Heart left ventricle (tissue), 16 donors: ENCODE results near the gene FCER1G. TPM values are rescaled to one million over a fixed set of nuclear protein-coding genes. Genes with fewer than 3 reads are reported as not detected.
A peak's percentile ranks its signal among the peaks of the same experiment; 100 is the strongest.

Source experiments
- ATAC-seq, 4 donors: fragments of 200-7000 bp; cut with Tn5 transposase; one replicate each; pipeline ENCODE4 v1.9.1; 2020 to 2022; ENCODE audit warnings: moderate library complexity in 4 of 4, mild to moderate bottlenecking in 3 of 4, moderate number of reproducible peaks in 1 of 4
- DNase-seq, 5 donors: peaks; one replicate each; pipeline ENCODE4 v3.0.0-alpha.2; 2020
- H3K27ac ChIP-seq, 12 donors: fragments of 200-600 bp; sonication (generic) in 4 of 12; one replicate each; pipeline versions ENCODE4 v1.5.0 to v1.8.0; 2016 to 2022; ENCODE audit warnings: mild to moderate bottlenecking in 2 of 12
- H3K27me3 ChIP-seq, 9 donors: fragments of 200-600 bp; sonication (generic) in 2 of 9; one replicate each; pipeline versions ENCODE4 v1.5.1 to v1.8.0; 2016 to 2022; ENCODE audit warnings: mild to moderate bottlenecking in 3 of 9
- H3K36me3 ChIP-seq, 9 donors: fragments of 200-600 bp; sonication (generic) in 2 of 9; one replicate each; pipeline versions ENCODE4 v1.5.0 to v1.8.0; 2018 to 2022; ENCODE audit warnings: mild to moderate bottlenecking in 2 of 9
- H3K4me1 ChIP-seq, 12 donors: fragments of 200-600 bp; sonication (generic) in 4 of 12; one replicate each; pipeline versions ENCODE4 v1.5.0 to v1.8.0; 2016 to 2022; ENCODE audit warnings: mild to moderate bottlenecking in 3 of 12
- H3K4me3 ChIP-seq, 12 donors: fragments of 200-600 bp; sonication (generic) in 4 of 12; one replicate each; pipeline versions ENCODE4 v1.5.0 to v1.8.0; 2017 to 2022; ENCODE audit warnings: mild to moderate bottlenecking in 9 of 12, moderate library complexity in 4 of 12
- H3K9me3 ChIP-seq, 12 donors: fragments of 200-600 bp; sonication (generic) in 4 of 12; one replicate each; pipeline versions ENCODE4 v1.5.0 to v1.8.0; 2016 to 2022; ENCODE audit warnings: mild to moderate bottlenecking in 1 of 12
- POLR2A ChIP-seq, 2 donors: fragments of 450-650 bp; IDR thresholded peaks; one replicate each; pipeline ENCODE4 v1.6.1; 2017; ENCODE audit warnings: antibody characterized with exemption in 2 of 2, mild to moderate bottlenecking in 2 of 2, moderate library complexity in 2 of 2
- WGBS, 4 donors: extraction: QIAGEN DNeasy Blood & Tissue Kit in 2 of 4; methylation state at CpG; one replicate each; pipeline versions ENCODE4 v1.1.5 to v1.1.7; 2013 to 2018; 5-methylcytosine and 5-hydroxymethylcytosine counted together
- intact Hi-C, 10 donors: fragments of 100-400 bp; cut with DNase I; formaldehyde crosslinking; loops; one replicate each; pipeline versions ENCODE4 v1.11.1 to v1.14.2; 2022
- polyA plus RNA-seq, 2 donors: library from polyadenylated mRNA; stranded (reverse); fragments of 200-250 nt; gene quantifications; one replicate each; pipeline ENCODE4 v1.2.3, GENCODE V29; 2013
- total RNA-seq, 9 donors: library from RNA; depleted of rRNA in 2 of 9; stranded (reverse); fragments of >200 nt in 2 of 9; fragmentation: NEBNext Ultra II Directional in 3 of 9; extraction: Animal tissue kit (Norgen Biotek cat#: 25700) in 3 of 9; gene quantifications; one replicate each; pipeline versions ENCODE4 v1.1.0 to v1.2.4, GENCODE V29; 2016 to 2023
- TF ChIP-seq, protein P1 (sequence below), 12 donors: fragments of 200-600 bp; sonication (generic) in 4 of 12; IDR thresholded peaks; one replicate each; pipeline versions ENCODE4 v1.5.0 to v1.8.0; 2018 to 2022; ENCODE audit warnings: antibody characterized with exemption in 12 of 12, mild to moderate bottlenecking in 5 of 12
- donor health status: ischemic (EF 13 %, LVEDD 7.1; RV severe dilation, severe dysfunction).
- donor health status: healthy with polysubstance abuse.
- donor health status: DM: no; HTN: yes; CAD: no.
- donor health status: DM: no; HTN: no; CAD: no.
- donor health status: ischemic (EF 25% LVEDD 6.9; RV normal size, moderate dysfunction).
- donor health status: ischemic (EF 25% LVEDD 5.7; RV mildly dilated, moderate dysfunction).
- donor health status: healthy.
- donor health status: DM: yes; HTN: yes; CAD: no.
- donor health status: ischemic (EF 35%, LVEDD 5.7; RV mildly dilated, moderate dysfunction).
- donor health status: nonischemic (EF 11% LVEDD 7.7; RV severe dilation, severe dysfunction).
- donor health status: DM: yes; HTN: yes; CAD: no.
- donor health status: PGD.
- donor health status: ischemic (EF 29% LVEDD 5.4; RV normal size, mild dysfunction).
- donor health status: nonischemic (EF 23%, LVEDD 6.1; RV moderate dilation, normal function).

FCER1G gene
- total and polyA plus RNA-seq, 11 donors, result 2.9 to 157 (median 17.1) TPM

DNA sequence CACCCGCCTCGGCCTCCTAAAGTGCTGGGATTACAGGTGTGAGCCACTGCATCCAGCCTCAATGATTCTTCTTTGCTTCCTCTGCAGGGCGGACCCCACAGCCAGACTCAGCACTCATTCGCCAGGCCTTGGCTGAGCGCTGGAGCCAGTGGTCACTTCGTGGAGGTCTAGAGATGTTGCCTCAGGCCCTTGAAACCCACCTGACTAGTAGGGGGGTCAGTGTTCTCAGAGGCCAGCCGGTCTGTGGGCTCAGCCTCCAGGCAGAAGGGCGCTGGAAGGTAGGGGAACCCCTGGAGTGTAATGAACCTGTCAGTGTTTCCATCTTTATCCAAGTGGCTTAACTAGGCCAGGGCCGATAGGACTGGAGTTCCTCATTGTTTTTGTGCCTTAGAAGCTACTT, 46.2 kb upstream of the FCER1G start:
- TF ChIP-seq, protein P1, sequence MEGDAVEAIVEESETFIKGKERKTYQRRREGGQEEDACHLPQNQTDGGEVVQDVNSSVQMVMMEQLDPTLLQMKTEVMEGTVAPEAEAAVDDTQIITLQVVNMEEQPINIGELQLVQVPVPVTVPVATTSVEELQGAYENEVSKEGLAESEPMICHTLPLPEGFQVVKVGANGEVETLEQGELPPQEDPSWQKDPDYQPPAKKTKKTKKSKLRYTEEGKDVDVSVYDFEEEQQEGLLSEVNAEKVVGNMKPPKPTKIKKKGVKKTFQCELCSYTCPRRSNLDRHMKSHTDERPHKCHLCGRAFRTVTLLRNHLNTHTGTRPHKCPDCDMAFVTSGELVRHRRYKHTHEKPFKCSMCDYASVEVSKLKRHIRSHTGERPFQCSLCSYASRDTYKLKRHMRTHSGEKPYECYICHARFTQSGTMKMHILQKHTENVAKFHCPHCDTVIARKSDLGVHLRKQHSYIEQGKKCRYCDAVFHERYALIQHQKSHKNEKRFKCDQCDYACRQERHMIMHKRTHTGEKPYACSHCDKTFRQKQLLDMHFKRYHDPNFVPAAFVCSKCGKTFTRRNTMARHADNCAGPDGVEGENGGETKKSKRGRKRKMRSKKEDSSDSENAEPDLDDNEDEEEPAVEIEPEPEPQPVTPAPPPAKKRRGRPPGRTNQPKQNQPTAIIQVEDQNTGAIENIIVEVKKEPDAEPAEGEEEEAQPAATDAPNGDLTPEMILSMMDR (IDR thresholded peaks at IDR 0.05), result no peak
- no peak for TF ChIP-seq POLR2A (IDR thresholded peaks at IDR 0.05)

DNA sequence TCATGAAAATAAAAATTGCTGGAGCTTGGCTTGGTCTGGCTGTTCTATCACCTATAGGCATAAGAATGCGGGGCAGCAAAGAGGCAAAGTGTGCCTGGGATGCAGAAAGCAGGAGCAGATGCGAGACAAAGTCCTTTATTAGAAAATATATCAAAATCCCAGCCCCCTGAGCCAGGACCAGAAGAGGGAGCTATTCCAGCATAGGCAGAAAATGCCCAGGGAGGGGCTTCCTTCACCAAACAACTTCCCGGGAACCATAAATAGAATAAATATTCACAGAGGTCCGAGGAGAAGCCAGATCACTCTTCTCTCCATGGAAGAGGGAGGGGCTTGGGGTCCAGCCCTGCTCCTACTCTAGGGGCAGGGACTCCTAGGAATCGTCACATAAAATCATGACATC, 43.9 kb upstream of the FCER1G start:
- 49 to 60% (median 51%) methylated on average over 5 of the region's 5 CpGs for WGBS, 4 donors
- Histone ChIP-seq H3K27ac (peak overlapping the region in 3 of 12 donors; percentile 60 to 73 (median 62)), H3K4me3 (no peak overlapping the region), H3K36me3 (peaks cover 0 to 83% (median 70%) of the 10 kb centered on the region in 9 donors), H3K9me3 (no peaks in the 10 kb centered on the region), H3K27me3 (no peaks in the 10 kb centered on the region), H3K4me1 (peaks cover 6 to 40% (median 26%) of the 10 kb centered on the region in 12 donors)
- no peak for TF ChIP-seq POLR2A (IDR thresholded peaks at IDR 0.05)
- TF ChIP-seq, protein P1 (IDR thresholded peaks at IDR 0.05), result peak in 3 of 12 donors; percentile 13 to 23 (median 19)
- DNase-seq (no peak), ATAC-seq (no peak)
- intact Hi-C loops, result no loop called here

More for the DNA sequence above, 46.2 kb upstream of the FCER1G start:
- Histone ChIP-seq H3K27ac (no peak overlapping the region), H3K27me3 (no peaks in the 10 kb centered on the region), H3K4me1 (peaks cover 6 to 46% (median 33%) of the 10 kb centered on the region in 12 donors), H3K9me3 (no peaks in the 10 kb centered on the region), H3K36me3 (peaks cover 0 to 73% (median 59%) of the 10 kb centered on the region in 9 donors), H3K4me3 (no peak overlapping the region)
- intact Hi-C loops, result no loop called here
- 94 to 97% (median 95%) methylated on average over 7 to 9 of the region's 9 CpGs for WGBS, 4 donors
- no peak for ATAC-seq
- DNase-seq, result no peak

DNA sequence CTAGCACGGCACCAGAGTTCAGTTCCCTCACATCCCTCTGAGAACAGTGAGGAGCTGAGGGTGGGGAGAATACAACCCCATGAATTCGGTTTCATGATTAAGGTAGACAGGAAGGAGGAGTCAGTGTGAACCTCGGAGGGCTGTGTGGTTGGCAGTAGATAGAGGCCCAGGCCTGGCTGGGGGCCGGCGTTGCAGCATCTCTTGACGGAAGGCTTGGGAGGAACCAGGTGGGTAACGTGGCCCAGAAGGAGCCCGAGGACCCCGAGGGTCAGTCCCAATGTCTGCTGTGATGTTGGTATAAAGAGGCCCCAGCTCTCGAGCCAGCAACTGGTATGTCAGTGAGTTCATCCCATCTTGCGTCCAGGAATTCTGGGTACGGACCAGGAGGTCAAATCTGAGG, 43.4 kb upstream of the FCER1G start:
- intact Hi-C loops, result no loop called here
- no peak for TF ChIP-seq POLR2A (IDR thresholded peaks at IDR 0.05)
- H3K9me3 ChIP-seq, result no peaks in the 10 kb centered on the region
- no peaks in the 10 kb centered on the region for H3K27me3 ChIP-seq
- peak overlapping the region in 4 of 12 donors; percentile 51 to 73 (median 61) for H3K27ac ChIP-seq
- peaks cover 6 to 44% (median 30%) of the 10 kb centered on the region in 12 donors for H3K4me1 ChIP-seq
- no peak overlapping the region for H3K4me3 ChIP-seq
- H3K36me3 ChIP-seq, result peaks cover 0 to 83% (median 70%) of the 10 kb centered on the region in 9 donors
- DNase-seq (no peak), ATAC-seq (no peak)
- 82 to 88% (median 84%) methylated on average over 12 of the region's 12 CpGs for WGBS, 4 donors

DNA sequence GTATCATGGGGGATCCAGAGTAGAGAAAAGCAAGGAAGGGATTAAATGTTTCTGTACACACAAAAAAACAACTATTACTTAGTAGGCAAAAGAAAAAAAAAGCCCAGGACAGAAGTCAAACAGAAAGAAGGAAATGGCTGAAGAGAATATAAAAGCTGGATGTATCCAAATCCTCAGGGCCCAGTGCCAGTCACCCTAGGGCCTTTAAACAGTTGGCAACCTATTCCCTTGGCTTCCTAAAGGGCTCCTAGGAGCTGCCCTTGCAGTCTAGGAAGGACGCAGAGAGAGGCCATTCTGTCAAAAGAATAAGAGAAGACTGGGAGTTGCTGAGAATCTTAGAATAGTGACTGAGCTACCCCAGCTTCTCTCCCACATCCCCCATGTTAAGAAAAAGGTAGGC, 42.7 kb upstream of the FCER1G start:
- 64 to 89% (median 72%) methylated on average over 1 of the region's 1 CpG for WGBS, 4 donors
- no peaks in the 10 kb centered on the region for H3K27me3 ChIP-seq
- peak overlapping the region in 11 of 12 donors; percentile 7 to 73 (median 50) for H3K27ac ChIP-seq
- ATAC-seq, result no peak
- H3K9me3 ChIP-seq, result no peaks in the 10 kb centered on the region
- no peak for TF ChIP-seq POLR2A (IDR thresholded peaks at IDR 0.05)
- TF ChIP-seq, protein P1 (IDR thresholded peaks at IDR 0.05), result no peak
- peaks cover 0 to 83% (median 70%) of the 10 kb centered on the region in 9 donors for H3K36me3 ChIP-seq
- H3K4me1 ChIP-seq, result peaks cover 6 to 38% (median 26%) of the 10 kb centered on the region in 12 donors
- intact Hi-C loops, result no loop called here
- no peak for DNase-seq
- H3K4me3 ChIP-seq, result no peak overlapping the region
